MCF 10A (cell line): ENCODE measurements around the gene ZNF444. TPM values are rescaled to one million over a fixed set of nuclear protein-coding genes. Genes with fewer than 3 reads are reported as not detected.

Experiments used
- BruUV-seq: library from RNA; stranded (reverse); fragments of 400-500 nt; replicated peaks from 2 replicates; lab custom pipeline; 2021; lab: Mats Ljungman, UMichigan
- CTCF ChIA-PET: fragments of 300-600 bp; sonication (Branson Sonifier 250); formaldehyde crosslinking; extraction: SDS; loops from one replicate; lab custom pipeline; 2021; ENCODE audit warnings: antibody characterized with exemption, inconsistent platforms; lab: Yijun Ruan, JAX
- POLR2A ChIA-PET: fragments of 300-600, 350-650 bp; sonication (Branson Sonifier 250); formaldehyde crosslinking; extraction: SDS; loops from one replicate; lab custom pipeline; 2020; ENCODE audit warnings: antibody characterized with exemption, inconsistent platforms; lab: Yijun Ruan, JAX
- DNase-seq: peaks from one replicate; pipeline ENCODE4 v3.0.0-alpha.2; 2018; ENCODE audit not compliant: unreplicated experiment
- H3K27ac Mint-ChIP-seq: one replicate; pipeline ENCODE4 v1.8.0; 2022; ENCODE audit warnings: mild to moderate bottlenecking, low read depth, mixed read lengths; ENCODE audit not compliant: unreplicated experiment
- H3K27me3 Mint-ChIP-seq: one replicate; pipeline ENCODE4 v1.8.0; 2022; ENCODE audit warnings: mixed read lengths; ENCODE audit not compliant: insufficient read depth, unreplicated experiment
- H3K36me3 Mint-ChIP-seq: one replicate; pipeline ENCODE4 v1.8.0; 2022; ENCODE audit warnings: mild to moderate bottlenecking, moderate library complexity, mixed read lengths; ENCODE audit not compliant: insufficient read depth, unreplicated experiment
- H3K4me1 Mint-ChIP-seq: one replicate; pipeline ENCODE4 v1.8.0; 2022; ENCODE audit warnings: mixed read lengths; ENCODE audit not compliant: insufficient read depth, unreplicated experiment
- H3K4me3 Mint-ChIP-seq: one replicate; pipeline ENCODE4 v1.8.0; 2022; ENCODE audit warnings: mild to moderate bottlenecking, moderate library complexity, mixed read lengths; ENCODE audit not compliant: unreplicated experiment
- H3K9me3 Mint-ChIP-seq: one replicate; pipeline ENCODE4 v1.8.0; 2022; ENCODE audit warnings: mixed read lengths; ENCODE audit not compliant: unreplicated experiment
- intact Hi-C: fragments of 100-400 bp; cut with micrococcal nuclease; formaldehyde crosslinking; loops from 2 replicates; pipeline ENCODE4 v1.14.1; 2022
- total RNA-seq: library from RNA; stranded (reverse); gene quantifications from 2 replicates; pipeline ENCODE4 v1.2.3, GENCODE V29; 2022
- TF ChIP-seq, protein P1 (sequence below): fragments of 200-600 bp; IDR thresholded peaks from one replicate; pipeline ENCODE4 v1.8.0; 2022; ENCODE audit warnings: antibody characterized with exemption, mild to moderate bottlenecking; ENCODE audit not compliant: unreplicated experiment

Gene ZNF444
- total RNA-seq, 1 experiment from 2014 or later, result 26.6 TPM

DNA sequence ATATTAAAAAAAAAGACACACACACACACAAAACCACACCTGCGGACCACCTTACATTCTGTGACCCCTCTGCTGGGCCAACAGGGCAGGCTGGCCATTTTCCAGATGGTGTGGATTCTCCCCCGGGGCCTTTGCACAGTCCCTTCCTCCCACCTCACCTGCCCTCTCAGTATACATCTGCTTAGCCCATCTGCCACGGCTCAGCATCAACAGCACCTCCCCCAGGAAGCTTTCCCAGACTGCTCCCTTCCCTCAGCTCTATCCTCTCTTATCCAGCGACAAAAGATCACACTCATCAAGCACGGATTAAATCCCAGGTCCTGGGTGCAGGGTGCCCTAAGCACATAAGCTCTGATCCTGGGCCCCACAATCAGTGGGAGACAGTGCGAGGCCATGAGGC is 24.5 kb upstream of the ZNF444 start:
- POLR2A ChIA-PET, result no interaction called here
- Mint-ChIP-seq H3K4me1 (peaks cover 34% of the 10 kb centered on the region), H3K4me3 (no peak overlapping the region), H3K9me3 (no peaks in the 10 kb centered on the region), H3K27me3 (no peaks in the 10 kb centered on the region), H3K27ac (no peak overlapping the region), H3K36me3 (peaks cover 26% of the 10 kb centered on the region)
- DNase-seq, result no peak
- intact Hi-C loops, result no loop called here
- CTCF ChIA-PET, result no interaction called here
- TF ChIP-seq, protein P1, sequence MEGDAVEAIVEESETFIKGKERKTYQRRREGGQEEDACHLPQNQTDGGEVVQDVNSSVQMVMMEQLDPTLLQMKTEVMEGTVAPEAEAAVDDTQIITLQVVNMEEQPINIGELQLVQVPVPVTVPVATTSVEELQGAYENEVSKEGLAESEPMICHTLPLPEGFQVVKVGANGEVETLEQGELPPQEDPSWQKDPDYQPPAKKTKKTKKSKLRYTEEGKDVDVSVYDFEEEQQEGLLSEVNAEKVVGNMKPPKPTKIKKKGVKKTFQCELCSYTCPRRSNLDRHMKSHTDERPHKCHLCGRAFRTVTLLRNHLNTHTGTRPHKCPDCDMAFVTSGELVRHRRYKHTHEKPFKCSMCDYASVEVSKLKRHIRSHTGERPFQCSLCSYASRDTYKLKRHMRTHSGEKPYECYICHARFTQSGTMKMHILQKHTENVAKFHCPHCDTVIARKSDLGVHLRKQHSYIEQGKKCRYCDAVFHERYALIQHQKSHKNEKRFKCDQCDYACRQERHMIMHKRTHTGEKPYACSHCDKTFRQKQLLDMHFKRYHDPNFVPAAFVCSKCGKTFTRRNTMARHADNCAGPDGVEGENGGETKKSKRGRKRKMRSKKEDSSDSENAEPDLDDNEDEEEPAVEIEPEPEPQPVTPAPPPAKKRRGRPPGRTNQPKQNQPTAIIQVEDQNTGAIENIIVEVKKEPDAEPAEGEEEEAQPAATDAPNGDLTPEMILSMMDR, result no peak
- no TSS peak for BruUV-seq

DNA sequence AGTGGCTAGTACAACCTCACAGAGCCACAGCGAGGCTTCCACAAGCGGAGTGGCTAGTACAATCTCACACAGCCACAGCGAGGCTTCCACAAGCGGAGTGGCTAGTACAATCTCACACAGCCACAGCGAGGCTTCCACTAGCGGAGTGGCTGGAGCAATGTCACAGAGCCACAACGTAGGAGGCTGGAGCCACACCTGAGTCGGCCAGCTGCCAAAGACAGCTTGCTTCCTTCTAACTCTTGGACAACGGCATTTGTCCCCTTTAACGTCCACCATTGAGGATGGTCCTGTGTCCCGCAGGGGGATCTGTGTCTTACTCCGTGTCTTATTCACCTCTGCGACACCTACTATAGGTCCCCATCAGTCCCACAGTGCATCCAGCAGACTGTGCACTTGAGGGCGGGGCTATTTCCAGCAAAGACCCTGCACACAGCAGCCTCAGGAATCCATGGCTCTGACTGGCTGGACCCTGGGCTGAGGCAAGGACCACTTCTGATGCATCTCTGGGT is 23.7 kb upstream of the ZNF444 start:
- no peak overlapping the region for H3K4me3 Mint-ChIP-seq

DNA sequence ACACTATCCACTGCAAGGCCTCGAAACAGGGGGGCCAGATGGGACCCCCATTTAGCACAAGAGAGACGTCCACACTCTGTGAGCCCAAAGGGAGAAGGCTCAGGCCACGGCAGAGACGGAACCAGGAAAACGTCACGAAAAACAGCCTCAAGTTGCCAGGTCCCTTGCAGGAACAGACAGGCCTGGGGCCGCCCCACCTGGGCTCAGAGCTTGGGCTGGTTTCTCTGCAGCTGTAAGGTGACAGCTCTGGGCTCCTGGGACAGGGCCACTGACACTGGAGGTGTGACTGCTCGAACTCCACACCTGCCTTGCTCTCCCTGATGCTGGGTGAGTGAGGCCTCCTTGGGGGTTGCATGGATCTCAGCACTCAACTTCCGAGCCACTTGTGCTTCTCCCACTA is 23.2 kb upstream of the ZNF444 start:
- H3K36me3 Mint-ChIP-seq, result peaks cover 26% of the 10 kb centered on the region
- TF ChIP-seq, protein P1, result no peak
- peaks cover 28% of the 10 kb centered on the region for H3K4me1 Mint-ChIP-seq
- no peak for DNase-seq
- CTCF ChIA-PET, result no interaction called here
- no TSS peak for BruUV-seq
- POLR2A ChIA-PET, result no interaction called here
- no peaks in the 10 kb centered on the region for H3K27me3 Mint-ChIP-seq
- H3K27ac Mint-ChIP-seq, result no peak overlapping the region
- intact Hi-C loops, result no loop called here
- no peaks in the 10 kb centered on the region for H3K9me3 Mint-ChIP-seq
- H3K4me3 Mint-ChIP-seq, result no peak overlapping the region

More for the DNA sequence above, 23.7 kb upstream of the ZNF444 start:
- TF ChIP-seq, protein P1, result no peak
- Mint-ChIP-seq H3K36me3 (peaks cover 26% of the 10 kb centered on the region), H3K4me1 (peaks cover 33% of the 10 kb centered on the region), H3K27ac (no peak overlapping the region), H3K27me3 (no peaks in the 10 kb centered on the region), H3K9me3 (no peaks in the 10 kb centered on the region)
- no TSS peak for BruUV-seq
- intact Hi-C loops, result no loop called here
- ChIA-PET CTCF (no interaction called here), POLR2A (no interaction called here)
- no peak for DNase-seq

DNA sequence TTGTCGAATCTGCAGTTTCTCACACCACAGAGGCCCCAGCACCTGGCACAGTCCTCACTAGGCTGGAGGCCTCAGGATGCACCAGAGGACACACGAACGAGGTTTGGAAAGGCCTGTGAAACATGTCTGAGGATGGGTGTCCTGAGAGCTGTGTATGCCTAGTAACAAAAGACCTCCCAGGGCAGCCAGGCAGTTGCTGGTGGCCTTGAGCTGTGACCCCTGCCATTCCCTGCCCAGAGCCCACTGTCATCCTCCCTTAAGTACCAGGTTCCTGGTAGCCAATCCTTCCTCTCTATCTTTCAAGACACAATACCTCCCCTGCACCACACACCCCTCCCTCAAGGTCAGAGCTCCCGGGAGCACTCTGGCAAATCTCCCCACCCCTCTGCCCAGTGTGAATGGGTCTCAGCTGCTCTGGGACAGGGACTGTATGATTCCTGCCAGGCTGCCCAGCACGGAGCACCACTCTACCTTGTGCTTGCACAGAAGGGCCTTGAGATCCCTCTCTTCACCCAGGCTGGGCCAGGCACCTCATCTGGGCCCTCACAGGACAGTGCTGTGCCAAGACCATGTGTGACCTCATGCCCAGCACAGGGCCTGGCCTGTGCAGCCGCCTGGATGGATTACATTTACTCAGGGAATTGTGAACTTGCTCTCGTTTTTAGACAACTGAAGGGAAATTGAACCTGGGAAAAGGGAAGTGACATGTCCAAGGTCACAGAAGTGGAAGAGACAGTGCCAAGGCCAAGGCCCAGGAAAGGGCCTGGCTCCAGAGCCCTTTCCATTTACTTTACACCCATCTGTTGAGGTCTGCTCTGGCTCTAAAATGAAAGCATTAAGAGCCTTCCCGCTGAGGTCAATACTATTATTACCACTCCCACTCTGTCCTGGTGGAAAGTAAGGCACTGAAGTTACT is 22.2 kb upstream of the ZNF444 start:
- intact Hi-C loops, result no loop called here
- Mint-ChIP-seq H3K27me3 (no peaks in the 10 kb centered on the region), H3K27ac (peak overlapping the region; percentile 94), H3K4me1 (peaks cover 26% of the 10 kb centered on the region), H3K36me3 (peaks cover 23% of the 10 kb centered on the region), H3K9me3 (no peaks in the 10 kb centered on the region), H3K4me3 (peak overlapping the region; percentile 83)
- POLR2A ChIA-PET, result interaction anchor here (4.0 kb wide), 1 partner anchor 28 kb away, joined by 17 read pairs; no protein-coding TSS in a partner anchor
- CTCF ChIA-PET, result no interaction called here
- TF ChIP-seq, protein P1, result no peak
- DNase-seq, result no peak
- TSS peak; percentile 26 for BruUV-seq
